ENCODE results near the gene DHDH. TPM values are rescaled to one million over a fixed set of nuclear protein-coding genes. Genes with fewer than 3 reads are reported as not detected.

Gene DHDH
- 1.4 TPM for total RNA-seq

GRCh38 chr19:48933382-48933932, at the start of gene DHDH:
TSS of gene DHDH (plus strand) at chr19:48933699. CDS start at chr19:48933722, 23 bp downstream.

GRCh38 chr19:48899781-48900476, 33.6 kb upstream of the DHDH start, which contains the start of gene NUCB1:
TSS of gene NUCB1 (plus strand) at chr19:48900312. CDS start at chr19:48900797, 485 bp downstream.

GRCh38 chr19:48954595-48955307, 21.3 kb downstream of the DHDH start, which contains the start of gene BAX:
TSS of gene BAX (plus strand) at chr19:48954875. CDS start at chr19:48954929, 54 bp downstream.

GRCh38 chr19:48965040-48965805, 31.7 kb downstream of the DHDH start, which contains the start of gene FTL:
TSS of gene FTL (plus strand) at chr19:48965309. CDS start at chr19:48965508, 199 bp downstream.

GRCh38 chr19:48993175-48994034, 59.9 kb downstream of the DHDH start, which contains the start of the genes GYS1 and RUVBL2:
TSS of gene GYS1 (minus strand) at chr19:48993309. CDS start at chr19:48993112, 197 bp downstream.
TSS of gene RUVBL2 (plus strand) at chr19:48993887. CDS start at chr19:48993912, 25 bp downstream.

Small RNAs within 50 kb of the gene (small RNA-seq; reads per million reads assigned to genes)
- not detected for gene AC026803.1 (ENCODE audit: low replicate concordance)

Other genes with a start within 250 kb of the DHDH start
- gene FUT2, start 237.7 kb upstream of the DHDH start, total RNA-seq = 1.5 TPM
- 8.9 TPM for gene MAMSTR, start 214.0 kb upstream of the DHDH start, total RNA-seq
- gene RASIP1, start 193.1 kb upstream of the DHDH start, total RNA-seq = 23.2 TPM
- 0.12 TPM for gene IZUMO1, start 186.8 kb upstream of the DHDH start, total RNA-seq
- gene FUT1, start 181.1 kb upstream of the DHDH start, total RNA-seq = 5.0 TPM
- gene FGF21, start 178.2 kb upstream of the DHDH start, total RNA-seq = not detected
- 36.3 TPM for gene BCAT2, start 122.7 kb upstream of the DHDH start, total RNA-seq
- gene HSD17B14, start 97.2 kb upstream of the DHDH start, total RNA-seq = 12.0 TPM
- gene PLEKHA4, start 65.1 kb upstream of the DHDH start, total RNA-seq = 18.1 TPM
- gene PPP1R15A, start 61.3 kb upstream of the DHDH start, total RNA-seq = 71.7 TPM
- 0.29 TPM for gene TULP2, start 35.0 kb upstream of the DHDH start, total RNA-seq
- 221 TPM for gene NUCB1, start 33.4 kb upstream of the DHDH start, total RNA-seq
- 30.8 TPM for gene BAX, start 21.2 kb downstream of the DHDH start, total RNA-seq
- 1,684 TPM for gene FTL, start 31.6 kb downstream of the DHDH start, total RNA-seq
- 51.8 TPM for gene GYS1, start 59.6 kb downstream of the DHDH start, total RNA-seq
- 105 TPM for gene RUVBL2, start 60.2 kb downstream of the DHDH start, total RNA-seq
- gene LHB, start 83.4 kb downstream of the DHDH start, total RNA-seq = 1.1 TPM
- not detected for gene CGB3, start 90.6 kb downstream of the DHDH start, total RNA-seq
- not detected for gene CGB2, start 98.2 kb downstream of the DHDH start, total RNA-seq
- gene CGB1, start 103.2 kb downstream of the DHDH start, total RNA-seq = not detected
- gene CGB5, start 110.1 kb downstream of the DHDH start, total RNA-seq = not detected
- not detected for gene CGB8, start 115.4 kb downstream of the DHDH start, total RNA-seq
- 1.3 TPM for gene CGB7, start 124.0 kb downstream of the DHDH start, total RNA-seq
- 5.4 TPM for gene NTF4, start 131.1 kb downstream of the DHDH start, total RNA-seq
- gene KCNA7, start 139.0 kb downstream of the DHDH start, total RNA-seq = 2.3 TPM
- gene SNRNP70, start 151.8 kb downstream of the DHDH start, total RNA-seq = 266 TPM
- gene LIN7B, start 180.7 kb downstream of the DHDH start, total RNA-seq = 8.0 TPM
- not detected for gene C19orf73, start 185.4 kb downstream of the DHDH start, total RNA-seq
- gene PPFIA3, start 185.8 kb downstream of the DHDH start, total RNA-seq = 6.9 TPM
- gene HRC, start 221.7 kb downstream of the DHDH start, total RNA-seq = 28.8 TPM
- 39.2 TPM for gene TRPM4, start 224.1 kb downstream of the DHDH start, total RNA-seq